KMS-11 (cell line): ENCODE measurements around the gene TMPRSS7.

ENCODE experiments used
- H2AFZ ChIP-seq: fragments of 200-600 bp; sonication (generic); 2 replicates; pipeline ENCODE4 v1.6.1; 2016; ENCODE audit warnings: antibody characterized with exemption, mixed run types, low read depth
- H3K27ac ChIP-seq: fragments of 200-600 bp; sonication (generic); 2 replicates; pipeline ENCODE4 v1.6.1; 2016; ENCODE audit warnings: mild to moderate bottlenecking, mixed run types
- H3K27me3 ChIP-seq: fragments of 200-600 bp; sonication (generic); 2 replicates; pipeline ENCODE4 v1.6.1; 2017; ENCODE audit warnings: mild to moderate bottlenecking, low read depth, mixed run types, moderate library complexity; ENCODE audit not compliant: insufficient read depth
- H3K36me3 ChIP-seq: fragments of 200-600 bp; sonication (generic); 2 replicates; pipeline ENCODE4 v1.6.1; 2017; ENCODE audit warnings: mild to moderate bottlenecking, mixed run types; ENCODE audit not compliant: insufficient read depth
- H3K4me1 ChIP-seq: fragments of 200-600 bp; sonication (generic); 2 replicates; pipeline ENCODE4 v1.6.1; 2016; ENCODE audit warnings: mild to moderate bottlenecking, low read depth, mixed run types; ENCODE audit not compliant: poor library complexity, severe bottlenecking
- H3K4me2 ChIP-seq: fragments of 200-600 bp; sonication (generic); 2 replicates; pipeline ENCODE4 v1.7.0; 2016; ENCODE audit warnings: mild to moderate bottlenecking, mixed run types
- H3K4me3 ChIP-seq: fragments of 200-600 bp; sonication (generic); IDR thresholded peaks from 2 replicates; pipeline ENCODE4 v1.6.1; 2017; ENCODE audit warnings: low read depth, low read length, mixed read lengths; ENCODE audit not compliant: insufficient read depth
- H3K79me2 ChIP-seq: fragments of 200-600 bp; sonication (generic); 2 replicates; pipeline ENCODE4 v1.6.1; 2016; ENCODE audit warnings: low read depth, mixed run types; ENCODE audit not compliant: insufficient read depth
- H3K9ac ChIP-seq: fragments of 200-600 bp; sonication (generic); 2 replicates; pipeline ENCODE4 v1.6.1; 2016; ENCODE audit warnings: mild to moderate bottlenecking, mixed run types
- H4K20me1 ChIP-seq: fragments of 200-600 bp; sonication (generic); 2 replicates; pipeline ENCODE4 v1.6.1; 2016; ENCODE audit warnings: mild to moderate bottlenecking, mixed run types; ENCODE audit not compliant: insufficient read depth
- TF ChIP-seq, protein P1 (sequence below): fragments of 200-600 bp; sonication (generic); conservative IDR thresholded peaks from 2 replicates; pipeline ENCODE4 v1.6.1; 2017; ENCODE audit warnings: low read depth, mild to moderate bottlenecking, antibody characterized with exemption, low read length, moderate library complexity, mixed read lengths

The TMPRSS7 gene, protein sequence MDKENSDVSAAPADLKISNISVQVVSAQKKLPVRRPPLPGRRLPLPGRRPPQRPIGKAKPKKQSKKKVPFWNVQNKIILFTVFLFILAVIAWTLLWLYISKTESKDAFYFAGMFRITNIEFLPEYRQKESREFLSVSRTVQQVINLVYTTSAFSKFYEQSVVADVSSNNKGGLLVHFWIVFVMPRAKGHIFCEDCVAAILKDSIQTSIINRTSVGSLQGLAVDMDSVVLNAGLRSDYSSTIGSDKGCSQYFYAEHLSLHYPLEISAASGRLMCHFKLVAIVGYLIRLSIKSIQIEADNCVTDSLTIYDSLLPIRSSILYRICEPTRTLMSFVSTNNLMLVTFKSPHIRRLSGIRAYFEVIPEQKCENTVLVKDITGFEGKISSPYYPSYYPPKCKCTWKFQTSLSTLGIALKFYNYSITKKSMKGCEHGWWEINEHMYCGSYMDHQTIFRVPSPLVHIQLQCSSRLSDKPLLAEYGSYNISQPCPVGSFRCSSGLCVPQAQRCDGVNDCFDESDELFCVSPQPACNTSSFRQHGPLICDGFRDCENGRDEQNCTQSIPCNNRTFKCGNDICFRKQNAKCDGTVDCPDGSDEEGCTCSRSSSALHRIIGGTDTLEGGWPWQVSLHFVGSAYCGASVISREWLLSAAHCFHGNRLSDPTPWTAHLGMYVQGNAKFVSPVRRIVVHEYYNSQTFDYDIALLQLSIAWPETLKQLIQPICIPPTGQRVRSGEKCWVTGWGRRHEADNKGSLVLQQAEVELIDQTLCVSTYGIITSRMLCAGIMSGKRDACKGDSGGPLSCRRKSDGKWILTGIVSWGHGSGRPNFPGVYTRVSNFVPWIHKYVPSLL

DNA sequence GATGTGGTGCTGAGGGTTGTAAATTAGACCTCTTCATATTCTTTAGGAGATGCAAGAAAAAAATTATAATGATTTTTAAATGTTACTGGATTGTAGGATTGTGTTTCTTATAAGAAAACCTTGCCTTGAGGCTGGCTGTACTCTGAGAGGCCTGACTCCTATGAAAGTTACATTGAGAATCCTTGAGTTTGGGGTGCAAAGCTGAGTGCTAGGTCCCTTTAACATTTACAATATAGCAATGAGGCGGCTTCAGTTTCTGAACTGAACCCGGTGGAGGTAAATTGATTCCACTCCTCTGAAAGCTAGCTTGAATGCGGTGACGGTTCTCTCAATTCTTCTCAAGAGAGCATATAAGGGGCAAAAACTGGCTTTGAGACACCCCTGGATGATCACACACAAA is at the start of gene TMPRSS7:
Gene TMPRSS7 (plus strand): TSS at position 301 of the 400 bp plus-strand sequence. CDS start 110 bp downstream, outside the sequence.
- Histone ChIP-seq H2AFZ (no peak within 1 kb of the TSS), H3K4me2 (no peak within 1 kb of the TSS), H3K36me3 (no peaks in the 10 kb centered on the region), H3K4me3 (no peak within 1 kb of the TSS), H3K27ac (no peak within 1 kb of the TSS), H3K4me1 (no peaks in the 10 kb centered on the region), H3K9ac (no peak within 1 kb of the TSS), H3K27me3 (no peaks in the 10 kb centered on the region), H4K20me1 (no peaks in the 10 kb centered on the region), H3K79me2 (no peaks in the 10 kb centered on the region)
- TF ChIP-seq, protein P1, sequence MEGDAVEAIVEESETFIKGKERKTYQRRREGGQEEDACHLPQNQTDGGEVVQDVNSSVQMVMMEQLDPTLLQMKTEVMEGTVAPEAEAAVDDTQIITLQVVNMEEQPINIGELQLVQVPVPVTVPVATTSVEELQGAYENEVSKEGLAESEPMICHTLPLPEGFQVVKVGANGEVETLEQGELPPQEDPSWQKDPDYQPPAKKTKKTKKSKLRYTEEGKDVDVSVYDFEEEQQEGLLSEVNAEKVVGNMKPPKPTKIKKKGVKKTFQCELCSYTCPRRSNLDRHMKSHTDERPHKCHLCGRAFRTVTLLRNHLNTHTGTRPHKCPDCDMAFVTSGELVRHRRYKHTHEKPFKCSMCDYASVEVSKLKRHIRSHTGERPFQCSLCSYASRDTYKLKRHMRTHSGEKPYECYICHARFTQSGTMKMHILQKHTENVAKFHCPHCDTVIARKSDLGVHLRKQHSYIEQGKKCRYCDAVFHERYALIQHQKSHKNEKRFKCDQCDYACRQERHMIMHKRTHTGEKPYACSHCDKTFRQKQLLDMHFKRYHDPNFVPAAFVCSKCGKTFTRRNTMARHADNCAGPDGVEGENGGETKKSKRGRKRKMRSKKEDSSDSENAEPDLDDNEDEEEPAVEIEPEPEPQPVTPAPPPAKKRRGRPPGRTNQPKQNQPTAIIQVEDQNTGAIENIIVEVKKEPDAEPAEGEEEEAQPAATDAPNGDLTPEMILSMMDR: no peak

DNA sequence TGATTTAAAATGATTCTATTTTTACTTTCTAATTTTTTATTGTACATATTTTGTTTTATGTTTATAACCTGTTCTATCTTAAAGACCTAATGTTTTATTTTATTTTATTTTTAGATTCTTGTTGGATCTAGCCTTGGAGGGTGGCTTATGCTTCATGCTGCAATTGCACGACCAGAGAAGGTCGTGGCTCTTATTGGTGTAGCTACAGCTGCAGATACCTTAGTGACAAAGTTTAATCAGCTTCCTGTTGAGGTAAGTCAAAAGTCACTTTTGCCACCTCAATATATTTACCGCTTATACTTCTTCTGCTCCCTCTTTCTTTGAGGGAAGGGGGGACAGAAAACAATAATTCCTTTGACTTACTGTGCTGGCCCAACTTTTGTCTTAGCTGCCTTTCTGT is 47.7 kb upstream of the TMPRSS7 start:
- Histone ChIP-seq H3K4me2 (no peak overlapping the region), H3K27me3 (no peaks in the 10 kb centered on the region), H4K20me1 (no peaks in the 10 kb centered on the region; the same call in 1 of the 2 replicates), H3K27ac (no peak overlapping the region), H3K9ac (no peak overlapping the region), H3K36me3 (peaks cover 7% of the 10 kb centered on the region; the same call in 1 of the 2 replicates), H3K4me1 (peaks cover 5% of the 10 kb centered on the region), H2AFZ (no peak overlapping the region), H3K79me2 (peaks cover 4% of the 10 kb centered on the region; the same call in 1 of the 2 replicates), H3K4me3 (no peak overlapping the region)
- TF ChIP-seq, protein P1: no peak

DNA sequence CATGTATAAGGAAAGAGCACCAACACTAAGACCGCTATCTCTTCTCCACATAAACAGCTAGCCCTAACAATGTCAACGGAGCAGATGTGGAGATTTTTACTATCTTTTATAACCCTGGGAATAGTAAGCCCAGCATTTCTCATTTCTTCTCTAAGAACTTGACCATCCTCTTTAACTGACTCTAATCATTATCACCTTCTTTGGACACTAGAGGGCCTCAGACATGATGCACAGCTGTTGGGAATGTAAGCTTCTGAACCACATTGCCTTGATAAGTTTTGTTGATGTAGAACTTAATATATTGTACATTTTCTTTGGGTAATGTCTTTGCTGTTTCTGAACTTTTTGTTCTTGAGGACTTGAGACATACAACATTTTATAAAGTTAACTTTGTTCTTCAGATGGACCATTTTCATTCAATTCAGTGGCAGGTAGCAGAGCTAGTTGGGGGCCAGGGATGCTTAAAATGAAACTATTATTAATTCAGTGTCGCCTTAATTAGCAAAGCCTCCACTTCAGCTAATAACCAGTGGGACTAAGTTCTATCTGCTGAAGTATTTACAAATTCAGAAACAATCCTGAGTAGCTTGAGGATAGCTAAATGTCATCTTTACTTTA is 45.4 kb upstream of the TMPRSS7 start:
- Histone ChIP-seq H2AFZ (no peak overlapping the region), H3K27ac (no peak overlapping the region), H4K20me1 (no peaks in the 10 kb centered on the region; the same call in 1 of the 2 replicates), H3K9ac (no peak overlapping the region), H3K36me3 (peaks cover 7% of the 10 kb centered on the region; the same call in 1 of the 2 replicates), H3K4me3 (no peak overlapping the region), H3K4me2 (no peak overlapping the region), H3K79me2 (no peaks in the 10 kb centered on the region), H3K4me1 (peaks cover 5% of the 10 kb centered on the region), H3K27me3 (no peaks in the 10 kb centered on the region)
- TF ChIP-seq, protein P1: peak; percentile 78

DNA sequence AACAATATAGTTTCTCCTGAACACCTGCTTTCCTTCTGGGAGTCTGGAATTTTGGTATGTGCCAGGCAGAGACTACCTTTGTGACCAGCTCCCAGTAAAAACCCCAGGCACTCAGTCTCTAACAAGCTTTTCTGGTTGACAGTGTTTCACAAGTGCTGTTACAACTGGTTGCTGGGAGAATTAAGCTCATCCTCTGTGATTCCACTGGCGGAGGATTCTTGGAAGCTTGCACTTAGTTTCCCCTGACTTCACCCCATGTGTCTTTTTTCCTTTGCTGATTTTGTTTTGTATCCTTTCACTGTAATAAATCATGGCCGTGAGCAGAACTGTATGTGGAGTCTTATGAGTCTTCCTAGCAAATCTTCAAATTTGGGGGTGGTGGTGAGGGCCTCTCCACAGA is 41.5 kb upstream of the TMPRSS7 start:
- H3K4me3 ChIP-seq: no peak overlapping the region
- peaks cover 7% of the 10 kb centered on the region; the same call in 1 of the 2 replicates for H3K36me3 ChIP-seq
- no peak overlapping the region for H3K27ac ChIP-seq
- no peaks in the 10 kb centered on the region; the same call in 1 of the 2 replicates for H4K20me1 ChIP-seq
- no peaks in the 10 kb centered on the region for H3K79me2 ChIP-seq
- no peak overlapping the region for H2AFZ ChIP-seq
- H3K9ac ChIP-seq: no peak overlapping the region
- H3K4me1 ChIP-seq: peaks cover 5% of the 10 kb centered on the region
- no peak overlapping the region for H3K4me2 ChIP-seq
- H3K27me3 ChIP-seq: no peaks in the 10 kb centered on the region
- TF ChIP-seq, protein P1: no peak
